ENCODE data around the gene KATNAL2. TPM values are rescaled to one million over a fixed set of nuclear protein-coding genes. Genes with fewer than 3 reads are reported as not detected.

Gene KATNAL2
- total RNA-seq, 1 experiment from 2014 or later: 21.7 TPM

- no peak for TF ChIP-seq CTCF (conservative IDR thresholded peaks at IDR 0.05)
- DNase-seq: no peak
- H3K79me2 ChIP-seq (ENCODE audit: insufficient read depth, low read length): no peaks in the 10 kb centered on the region
- no peaks in the 10 kb centered on the region; the same call in 1 of the 2 replicates for H3K27me3 ChIP-seq (ENCODE audit: insufficient read depth, low read length)
- Mint-ChIP-seq H3K9me3 (no peaks in the 10 kb centered on the region), H3K27ac (peak overlapping the region in 2 of 3 experiments; percentile 81 to 92; a peak in 3 of 7 replicates), H3K27me3 (ENCODE audit: low read depth) (no peaks in the 10 kb centered on the region), H3K36me3 (ENCODE audit: insufficient read depth in 1 of 3, low read depth in 3 of 3) (peaks cover 16 to 58% (median 40%) of the 10 kb centered on the region in 3 experiments), H3K4me1 (peaks cover 47 to 53% of the 10 kb centered on the region in 2 experiments), H3K4me3 (no peak overlapping the region)
- no peaks in the 10 kb centered on the region for H3K9me3 ChIP-seq (ENCODE audit: control insufficient read depth, low read depth, low read length)
- no peak overlapping the region for H4K5ac ChIP-seq (ENCODE audit: insufficient read length, low read depth, low read length)
- no peak overlapping the region for H2BK20ac ChIP-seq (ENCODE audit: low read depth, low read length, poor library complexity, severe bottlenecking)
- H3K14ac ChIP-seq (ENCODE audit: insufficient read depth, low read length): no peak overlapping the region; the same call in 1 of the 2 replicates
- WGBS (ENCODE audit: extremely low coverage, insufficient read length, low lambda C conversion rate): no CpG with 5 or more reads among the region's 2 CpGs
- no peak overlapping the region for H3K56ac ChIP-seq (ENCODE audit: insufficient read length, low read depth, low read length)
- no peak overlapping the region for H2BK120ac ChIP-seq (ENCODE audit: low read depth, low read length, poor library complexity, severe bottlenecking)
- no peak overlapping the region for H2AFZ ChIP-seq (ENCODE audit: low read length)
- H2BK5ac ChIP-seq (ENCODE audit: insufficient read length, low read length): no peak overlapping the region
- no peaks in the 10 kb centered on the region for H3K79me1 ChIP-seq (ENCODE audit: insufficient read depth, low read depth, low read length, poor library complexity, severe bottlenecking)
- no peak overlapping the region for H2AK5ac ChIP-seq (ENCODE audit: insufficient read length, low read length)
- H4K91ac ChIP-seq (ENCODE audit: insufficient read length, low read depth, low read length): no peak overlapping the region
- no peaks in the 10 kb centered on the region for H3K23me2 ChIP-seq (ENCODE audit: insufficient read length, low read depth, low read length, poor library complexity, severe bottlenecking)
- no peak overlapping the region for H4K8ac ChIP-seq (replicated peaks; ENCODE audit: insufficient read length, low read depth, low read length)
- no peak overlapping the region for H3K4ac ChIP-seq (ENCODE audit: low read depth, low read length)
- H3T11ph ChIP-seq (ENCODE audit: low read length): no peak overlapping the region
- H3K23ac ChIP-seq (ENCODE audit: insufficient read length, low read depth, low read length): no peak overlapping the region
- no peaks in the 10 kb centered on the region for H4K20me1 ChIP-seq (ENCODE audit: control insufficient read depth, insufficient read depth, insufficient read length)
- H3K18ac ChIP-seq (ENCODE audit: insufficient read length, low read depth, low read length): no peak overlapping the region
- H3K27ac ChIP-seq (ENCODE audit: insufficient read length, low read depth, low read length): no peak overlapping the region
- H3K4me2 ChIP-seq (ENCODE audit: insufficient read depth, insufficient read length, low read length): no peak overlapping the region
- H3K9ac ChIP-seq (ENCODE audit: extremely low read depth, insufficient read length, low read length): no peak overlapping the region
- no peaks in the 10 kb centered on the region; the same call in 1 of the 2 replicates for H3K4me1 ChIP-seq (ENCODE audit: insufficient read depth, low read length)
- H2BK12ac ChIP-seq (ENCODE audit: insufficient read length, low read depth, low read length): no peak overlapping the region
- H2BK15ac ChIP-seq (ENCODE audit: low read depth, low read length): no peak overlapping the region
Observed at GRCh38 chr18:47115205-47115604, 197.8 kb downstream of the KATNAL2 start.
